Sigmoid colon (tissue), 7 donors: Measurements from ENCODE around the gene CHCHD2. TPM values are rescaled to one million over a fixed set of nuclear protein-coding genes. Genes with fewer than 3 reads are reported as not detected.
A peak's percentile ranks its signal among the peaks of the same experiment; 100 is the strongest.
"Not testable (repeated sequence)": the region's sequence is repeated elsewhere in the genome, so short reads cannot be mapped to it uniquely, and the experiment has no call there.

Source experiments
- DNase-seq: peaks from one replicate; pipeline ENCODE4 v3.0.0-alpha.2; 2019
- H3K27ac ChIP-seq, 4 donors: fragments of 200-600 bp; sonication (generic); one replicate each; pipeline ENCODE4 v1.5.1; 2016 to 2019; ENCODE audit warnings: mild to moderate bottlenecking in 1 of 4
- H3K27me3 ChIP-seq, 3 donors: fragments of 200-600 bp; sonication (generic); one replicate each; pipeline ENCODE4 v1.5.1; 2019; ENCODE audit warnings: mild to moderate bottlenecking in 1 of 3
- H3K36me3 ChIP-seq, 4 donors: fragments of 200-600 bp; sonication (generic); one replicate each; pipeline ENCODE4 v1.5.1; 2016 to 2019
- H3K4me1 ChIP-seq, 4 donors: fragments of 200-600 bp; sonication (generic); one replicate each; pipeline ENCODE4 v1.5.1; 2017 to 2019
- H3K4me3 ChIP-seq, 4 donors: fragments of 200-600 bp; sonication (generic); one replicate each; pipeline ENCODE4 v1.5.1; 2017 to 2019; ENCODE audit warnings: mild to moderate bottlenecking in 2 of 4, moderate library complexity in 1 of 4
- H3K9me3 ChIP-seq, 4 donors: fragments of 200-600 bp in 3 of 4; sonication (generic) in 3 of 4; one replicate each; pipeline versions ENCODE4 v1.5.1 to v1.6.1; 2013 to 2019
- EP300 ChIP-seq, 4 donors: sonication (generic); formaldehyde crosslinking; IDR thresholded peaks; one replicate each; pipeline ENCODE4 v1.6.1; 2017; ENCODE audit warnings: antibody characterized with exemption in 4 of 4
- POLR2A ChIP-seq, 2 donors: fragments of 450-650 bp; IDR thresholded peaks; one replicate each; pipeline ENCODE4 v1.6.1; 2016; ENCODE audit warnings: antibody characterized with exemption in 2 of 2, mild to moderate bottlenecking in 2 of 2, moderate library complexity in 2 of 2
- POLR2AphosphoS5 ChIP-seq, 4 donors: sonication (generic); formaldehyde crosslinking; IDR thresholded peaks; one replicate each; pipeline ENCODE4 v1.6.1; 2017; ENCODE audit warnings: antibody characterized with exemption in 4 of 4
- WGBS, 2 donors: extraction: QIAGEN DNeasy Blood & Tissue Kit; methylation state at CpG; one replicate each; pipeline ENCODE4 v1.1.7; 2013; 5-methylcytosine and 5-hydroxymethylcytosine counted together
- intact Hi-C: fragments of 100-400 bp; cut with DNase I; formaldehyde crosslinking; loops from one replicate; pipeline ENCODE4 v1.15.1; 2023
- polyA plus RNA-seq, 3 donors: library from polyadenylated mRNA; stranded (reverse); fragments of 200-250 nt; gene quantifications; one replicate each; pipeline ENCODE4 v1.2.3, GENCODE V29; 2013
- total RNA-seq, 4 donors: library from RNA; depleted of rRNA; stranded (reverse); fragments of >200 nt; gene quantifications; one replicate each; pipeline ENCODE4 v1.1.0, GENCODE V29; 2016
- TF ChIP-seq, protein P1 (sequence below), 4 experiments: fragments of 450-650 bp in 3 of 4; fragments of 200-600 bp in 1 of 4; IDR thresholded peaks; one replicate each; pipeline ENCODE4 v1.5.1; 2016 to 2019; ENCODE audit warnings: antibody characterized with exemption in 4 of 4, mild to moderate bottlenecking in 3 of 4, moderate library complexity in 2 of 4
- donor health status: healthy with polysubstance abuse.
- donor health status: Bipolar disorder and iron deficiency.
- donor health status: healthy.

Gene CHCHD2
- total and polyA plus RNA-seq, 7 donors: 315 to 769 (median 508) TPM

DNA sequence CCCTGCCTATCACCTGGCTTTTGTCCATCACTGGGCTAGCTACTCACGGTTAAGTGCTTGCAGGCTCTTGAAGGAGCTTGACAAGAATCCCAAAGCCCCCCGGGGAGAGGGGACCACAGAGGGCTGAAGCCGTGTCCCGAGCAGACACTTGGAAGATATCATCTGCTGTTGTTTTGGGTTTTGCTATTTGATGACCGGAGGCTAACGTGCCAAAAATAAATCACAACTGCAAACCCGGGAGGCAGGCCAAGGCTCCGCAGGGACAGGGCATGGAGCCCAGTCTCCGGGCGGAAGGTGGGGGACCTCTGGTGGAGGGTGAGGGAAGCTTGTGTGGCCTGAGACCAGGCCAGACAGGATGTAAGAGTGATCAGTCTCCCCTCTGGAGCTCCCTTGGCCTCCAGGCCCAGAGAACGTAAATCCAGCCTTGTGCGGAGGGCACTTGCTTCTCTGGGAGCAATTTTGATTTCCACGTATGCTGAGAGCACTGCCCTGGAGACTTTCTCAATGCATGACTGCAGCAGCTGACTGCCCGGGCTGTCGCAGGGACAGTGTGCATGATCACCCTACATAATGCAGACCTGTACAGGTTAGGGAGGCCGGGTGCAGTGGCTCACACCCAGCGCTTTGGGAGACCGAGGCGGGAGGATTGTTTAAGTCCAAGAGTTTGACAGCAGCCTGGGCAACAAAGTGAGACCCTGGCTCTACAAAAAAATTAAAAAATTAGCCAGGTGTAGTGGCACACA is 13.3 kb downstream of the CHCHD2 start, which contains the start of gene PHKG1:
TSS of gene PHKG1 (minus strand) at position 164 of the 743 bp plus-strand sequence. CDS start 4,011 bp downstream, outside the sequence.
- no peak for TF ChIP-seq EP300 (IDR thresholded peaks at IDR 0.05)
- TF ChIP-seq, protein P1, sequence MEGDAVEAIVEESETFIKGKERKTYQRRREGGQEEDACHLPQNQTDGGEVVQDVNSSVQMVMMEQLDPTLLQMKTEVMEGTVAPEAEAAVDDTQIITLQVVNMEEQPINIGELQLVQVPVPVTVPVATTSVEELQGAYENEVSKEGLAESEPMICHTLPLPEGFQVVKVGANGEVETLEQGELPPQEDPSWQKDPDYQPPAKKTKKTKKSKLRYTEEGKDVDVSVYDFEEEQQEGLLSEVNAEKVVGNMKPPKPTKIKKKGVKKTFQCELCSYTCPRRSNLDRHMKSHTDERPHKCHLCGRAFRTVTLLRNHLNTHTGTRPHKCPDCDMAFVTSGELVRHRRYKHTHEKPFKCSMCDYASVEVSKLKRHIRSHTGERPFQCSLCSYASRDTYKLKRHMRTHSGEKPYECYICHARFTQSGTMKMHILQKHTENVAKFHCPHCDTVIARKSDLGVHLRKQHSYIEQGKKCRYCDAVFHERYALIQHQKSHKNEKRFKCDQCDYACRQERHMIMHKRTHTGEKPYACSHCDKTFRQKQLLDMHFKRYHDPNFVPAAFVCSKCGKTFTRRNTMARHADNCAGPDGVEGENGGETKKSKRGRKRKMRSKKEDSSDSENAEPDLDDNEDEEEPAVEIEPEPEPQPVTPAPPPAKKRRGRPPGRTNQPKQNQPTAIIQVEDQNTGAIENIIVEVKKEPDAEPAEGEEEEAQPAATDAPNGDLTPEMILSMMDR (IDR thresholded peaks at IDR 0.05): peak in 1 of 4 experiments; percentile 68
- TF ChIP-seq POLR2AphosphoS5 (IDR thresholded peaks at IDR 0.05): peak; percentile 16 to 77 (median 58)
- intact Hi-C loops: loop anchor here (5.0 kb wide), 1 partner anchor 451 kb away; no protein-coding TSS in a partner anchor
- peak; percentile 94 for DNase-seq

GRCh38 chr7:56092388-56092787 is 13.9 kb downstream of the CHCHD2 start:
- WGBS, 2 donors: 76% methylated on average over 6 of the region's 6 CpGs
- Histone ChIP-seq H3K36me3 (peaks cover 0 to 13% (median 0%) of the 10 kb centered on the region in 4 donors), H3K4me1 (peaks cover 0 to 36% (median 33%) of the 10 kb centered on the region in 4 donors), H3K4me3 (peak overlapping the region in 3 of 4 donors; percentile 10 to 37 (median 31)), H3K27ac (peak overlapping the region; percentile 47 to 84 (median 80))
- not testable (repeated sequence) for H3K9me3 ChIP-seq, DNase-seq, H3K27me3 ChIP-seq
- intact Hi-C loops: loop anchor here (5.0 kb wide), 1 partner anchor 450 kb away; no protein-coding TSS in a partner anchor

More for the DNA sequence above, 13.3 kb downstream of the CHCHD2 start, which contains the start of gene PHKG1:
- 39 to 62% methylated on average over 19 of the region's 19 CpGs for WGBS, 2 donors
- Histone ChIP-seq H3K4me3 (peak within 1 kb of the TSS in 3 of 4 donors; percentile 10 to 37 (median 31)), H3K9me3 (no peaks in the 10 kb centered on the region), H3K27ac (peak within 1 kb of the TSS; percentile 47 to 84 (median 80)), H3K4me1 (peaks cover 0 to 42% (median 33%) of the 10 kb centered on the region in 4 donors), H3K27me3 (no peaks in the 10 kb centered on the region), H3K36me3 (peaks cover 0 to 9% (median 0%) of the 10 kb centered on the region in 4 donors)

DNA sequence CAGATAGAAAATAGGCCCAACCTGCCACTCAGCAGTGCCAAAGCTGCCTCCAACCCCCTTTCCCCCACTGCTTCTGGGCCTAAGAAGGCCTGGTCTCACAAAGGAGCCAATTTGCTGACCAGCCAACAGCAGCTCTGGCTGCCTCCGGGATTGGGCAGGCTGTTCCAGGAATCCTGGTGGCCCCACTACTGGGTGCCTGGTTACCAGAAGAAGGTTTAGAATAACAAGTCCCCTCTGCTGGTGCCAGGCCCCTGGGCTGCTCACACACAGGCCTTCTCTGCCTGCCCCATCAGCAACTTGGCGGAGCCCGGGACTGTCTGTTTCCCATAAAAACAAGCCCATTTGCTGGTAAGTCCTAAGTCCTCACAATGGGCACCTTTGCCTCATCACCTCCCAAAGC is 14.7 kb downstream of the CHCHD2 start:
- no peaks in the 10 kb centered on the region for H3K27me3 ChIP-seq
- H3K4me3 ChIP-seq: peak overlapping the region in 1 of 4 donors; percentile 37
- H3K36me3 ChIP-seq: peaks cover 0 to 21% (median under 1%) of the 10 kb centered on the region in 4 donors
- TF ChIP-seq, protein P1 (IDR thresholded peaks at IDR 0.05): no peak
- peak in 3 of 4 donors; percentile 9 to 39 (median 18) for TF ChIP-seq POLR2AphosphoS5 (IDR thresholded peaks at IDR 0.05)
- TF ChIP-seq POLR2A (IDR thresholded peaks at IDR 0.05): no peak
- intact Hi-C loops: loop anchor here (5.0 kb wide), 1 partner anchor 449 kb away; no protein-coding TSS in a partner anchor
- H3K9me3 ChIP-seq: no peaks in the 10 kb centered on the region
- peak; percentile 90 for DNase-seq
- 87 to 88% methylated on average over 3 of the region's 3 CpGs for WGBS, 2 donors
- H3K27ac ChIP-seq: peak overlapping the region; percentile 47 to 84 (median 80)
- peaks cover 0 to 36% (median 33%) of the 10 kb centered on the region in 4 donors for H3K4me1 ChIP-seq

GRCh38 chr7:56087445-56087844 is 18.8 kb downstream of the CHCHD2 start:
- intact Hi-C loops: loop anchor here (5.0 kb wide), 1 partner anchor 200 kb away; the partner anchor contains the start of gene ZNF713
- Histone ChIP-seq H3K4me1 (peaks cover 0 to 37% (median 32%) of the 10 kb centered on the region in 4 donors), H3K9me3 (no peaks in the 10 kb centered on the region), H3K27me3 (no peaks in the 10 kb centered on the region), H3K4me3 (no peak overlapping the region), H3K36me3 (peaks cover 0 to 38% (median 2%) of the 10 kb centered on the region in 4 donors), H3K27ac (no peak overlapping the region)
- WGBS, 2 donors: 94 to 96% methylated on average over 16 of the region's 16 CpGs
- no peak for DNase-seq
- TF ChIP-seq POLR2AphosphoS5 (IDR thresholded peaks at IDR 0.05) (no peak), POLR2A (IDR thresholded peaks at IDR 0.05) (no peak), EP300 (IDR thresholded peaks at IDR 0.05) (no peak)
- TF ChIP-seq, protein P1 (IDR thresholded peaks at IDR 0.05): no peak

GRCh38 chr7:56086761-56087160 is 19.5 kb downstream of the CHCHD2 start:
- intact Hi-C loops: loop anchor here (5.0 kb wide), 1 partner anchor 199 kb away; the partner anchor contains the start of gene ZNF713
- Histone ChIP-seq H3K27ac (no peak overlapping the region), H3K27me3 (no peaks in the 10 kb centered on the region), H3K4me1 (peaks cover 0 to 30% (median 25%) of the 10 kb centered on the region in 4 donors), H3K4me3 (no peak overlapping the region), H3K9me3 (no peaks in the 10 kb centered on the region), H3K36me3 (peaks cover 0 to 43% (median 4%) of the 10 kb centered on the region in 4 donors)
- WGBS, 2 donors: 95 to 96% methylated on average over 7 of the region's 7 CpGs
- TF ChIP-seq, protein P1 (IDR thresholded peaks at IDR 0.05): no peak
- no peak for TF ChIP-seq EP300 (IDR thresholded peaks at IDR 0.05)
- TF ChIP-seq POLR2A (IDR thresholded peaks at IDR 0.05): no peak
- no peak for TF ChIP-seq POLR2AphosphoS5 (IDR thresholded peaks at IDR 0.05)
- no peak for DNase-seq
